NB4 (cell line): Measurements from ENCODE around the gene RUNX3.

Experiments used
- DNase-seq: peaks from one replicate; pipeline ENCODE4 v3.0.0; 2010; ENCODE audit warnings: low read depth
- H3K4me3 ChIP-seq: one replicate; pipeline ENCODE4 v1.5.1; 2011; ENCODE audit warnings: mild to moderate bottlenecking, low read depth, low read length, moderate library complexity
- MYC ChIP-seq: IDR thresholded peaks from 2 replicates; pipeline ENCODE4 v1.6.1; 2011; ENCODE audit warnings: low read depth, low read length
- POLR2A ChIP-seq: IDR thresholded peaks from 2 replicates; pipeline ENCODE4 v1.6.1; 2011; ENCODE audit warnings: mild to moderate bottlenecking; ENCODE audit not compliant: insufficient read length; ENCODE audit errors: extremely low read depth
- TF ChIP-seq, protein P1 (sequence below): IDR thresholded peaks from one replicate; pipeline ENCODE4 v1.5.1; 2012; ENCODE audit warnings: low read depth, low read length
- TF ChIP-seq, protein P2 (sequence below): IDR thresholded peaks from 2 replicates; pipeline ENCODE4 v1.6.1; 2011; ENCODE audit warnings: low read depth, low read length

Gene RUNX3

DNA sequence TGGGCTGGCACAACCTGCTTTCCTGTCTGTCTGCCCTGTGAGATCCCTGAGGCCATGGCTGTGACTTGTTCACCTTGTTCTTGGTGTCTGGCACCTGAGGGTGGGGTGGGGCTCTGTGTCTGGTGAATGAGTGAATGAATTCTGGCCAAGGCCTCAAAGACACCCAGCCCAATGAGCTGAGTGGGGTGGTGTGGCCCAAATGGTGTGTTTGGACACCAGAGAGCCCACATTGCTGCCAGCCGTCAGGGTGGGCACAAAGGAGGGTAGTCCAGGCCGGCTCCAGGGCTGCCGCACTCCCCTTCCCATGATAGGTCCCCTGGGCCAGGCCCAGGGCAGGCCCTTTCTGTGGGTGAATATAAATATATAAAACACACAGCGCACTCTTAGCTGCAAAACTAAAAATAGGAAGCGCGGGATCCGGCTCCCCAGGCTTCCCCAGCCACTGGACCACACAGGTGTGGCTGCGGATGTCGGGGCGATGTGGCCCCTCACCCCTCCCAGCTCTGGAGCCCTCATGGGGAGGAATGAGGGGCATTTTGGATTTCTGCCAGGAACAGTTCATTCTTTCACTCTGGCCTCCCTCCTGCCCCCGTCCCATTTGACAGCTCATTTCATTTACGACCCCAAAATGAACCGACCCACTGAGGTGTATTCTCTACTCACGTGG is 33.3 kb downstream of the RUNX3 start:
- TF ChIP-seq, protein P1, sequence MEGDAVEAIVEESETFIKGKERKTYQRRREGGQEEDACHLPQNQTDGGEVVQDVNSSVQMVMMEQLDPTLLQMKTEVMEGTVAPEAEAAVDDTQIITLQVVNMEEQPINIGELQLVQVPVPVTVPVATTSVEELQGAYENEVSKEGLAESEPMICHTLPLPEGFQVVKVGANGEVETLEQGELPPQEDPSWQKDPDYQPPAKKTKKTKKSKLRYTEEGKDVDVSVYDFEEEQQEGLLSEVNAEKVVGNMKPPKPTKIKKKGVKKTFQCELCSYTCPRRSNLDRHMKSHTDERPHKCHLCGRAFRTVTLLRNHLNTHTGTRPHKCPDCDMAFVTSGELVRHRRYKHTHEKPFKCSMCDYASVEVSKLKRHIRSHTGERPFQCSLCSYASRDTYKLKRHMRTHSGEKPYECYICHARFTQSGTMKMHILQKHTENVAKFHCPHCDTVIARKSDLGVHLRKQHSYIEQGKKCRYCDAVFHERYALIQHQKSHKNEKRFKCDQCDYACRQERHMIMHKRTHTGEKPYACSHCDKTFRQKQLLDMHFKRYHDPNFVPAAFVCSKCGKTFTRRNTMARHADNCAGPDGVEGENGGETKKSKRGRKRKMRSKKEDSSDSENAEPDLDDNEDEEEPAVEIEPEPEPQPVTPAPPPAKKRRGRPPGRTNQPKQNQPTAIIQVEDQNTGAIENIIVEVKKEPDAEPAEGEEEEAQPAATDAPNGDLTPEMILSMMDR: no peak
- no peak for TF ChIP-seq MYC
- TF ChIP-seq, protein P2, sequence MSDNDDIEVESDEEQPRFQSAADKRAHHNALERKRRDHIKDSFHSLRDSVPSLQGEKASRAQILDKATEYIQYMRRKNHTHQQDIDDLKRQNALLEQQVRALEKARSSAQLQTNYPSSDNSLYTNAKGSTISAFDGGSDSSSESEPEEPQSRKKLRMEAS: no peak
- TF ChIP-seq POLR2A: no peak
- no peak for DNase-seq
- H3K4me3 ChIP-seq: no peak overlapping the region

DNA sequence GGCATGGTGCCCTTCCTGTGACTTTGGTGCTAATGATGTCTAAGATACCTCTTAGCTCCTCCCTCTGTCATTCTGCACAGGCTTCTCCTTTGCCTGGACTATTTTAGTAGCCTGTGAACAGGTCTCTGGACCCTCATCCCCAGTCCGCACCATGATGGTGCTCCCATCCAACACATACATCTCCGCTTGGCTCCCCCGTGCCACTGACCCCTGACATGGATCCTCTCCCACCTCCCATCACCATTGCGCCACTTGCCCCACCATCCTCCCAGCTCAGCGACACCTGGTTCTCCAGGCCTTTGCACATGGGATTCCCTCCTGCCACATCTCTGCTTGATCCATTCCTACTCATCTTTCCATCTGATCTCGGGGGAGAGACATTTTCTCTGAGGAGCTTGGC is 33.9 kb downstream of the RUNX3 start:
- TF ChIP-seq MYC: no peak
- TF ChIP-seq, protein P1: no peak
- TF ChIP-seq, protein P2: no peak
- TF ChIP-seq POLR2A: no peak
- H3K4me3 ChIP-seq: no peak overlapping the region
- DNase-seq: no peak

DNA sequence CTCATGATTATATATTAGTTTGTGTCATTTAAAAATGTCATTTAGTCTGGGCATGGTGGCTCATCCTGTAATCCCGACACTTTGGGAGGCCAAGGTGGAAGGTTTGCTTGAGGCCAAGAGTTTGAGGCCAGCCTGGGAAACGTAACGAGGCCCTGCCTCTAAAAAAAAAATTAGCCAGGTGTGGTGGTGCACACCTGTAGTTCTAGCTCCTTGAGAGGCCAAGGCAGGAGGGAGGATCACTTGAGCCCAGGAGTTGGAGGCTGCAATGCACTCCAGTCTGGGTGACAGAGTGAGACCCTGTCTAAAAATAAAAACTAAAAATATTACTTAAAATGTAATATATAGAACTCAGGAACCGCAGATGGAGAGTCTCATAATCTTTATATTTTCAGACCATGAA is 34.6 kb downstream of the RUNX3 start:
- H3K4me3 ChIP-seq: no peak overlapping the region
- no peak for DNase-seq
- TF ChIP-seq POLR2A (no peak), MYC (no peak)
- TF ChIP-seq, protein P1: no peak
- TF ChIP-seq, protein P2: no peak

DNA sequence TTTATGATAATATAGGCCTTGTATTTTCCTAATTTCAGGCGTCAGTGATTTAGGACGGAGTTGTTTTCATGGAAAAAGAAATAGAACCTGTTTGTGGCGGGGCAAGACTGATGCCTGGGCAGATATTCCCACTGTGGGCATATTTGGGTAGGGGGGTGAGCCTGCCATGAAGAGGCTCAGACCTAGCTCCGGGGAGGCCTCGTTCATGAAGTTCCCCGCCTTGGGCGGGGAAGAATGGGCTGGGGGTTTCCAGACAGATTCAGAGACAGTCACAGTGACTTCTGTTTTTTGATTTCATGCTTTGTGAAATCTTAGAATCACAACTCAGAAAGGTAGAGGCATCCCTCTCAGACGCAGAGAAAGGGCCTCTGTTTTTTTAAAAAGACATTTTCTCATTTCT is 36.1 kb downstream of the RUNX3 start:
- H3K4me3 ChIP-seq: no peak overlapping the region
- TF ChIP-seq, protein P1: no peak
- no peak for TF ChIP-seq POLR2A
- TF ChIP-seq MYC: no peak
- TF ChIP-seq, protein P2: no peak
- DNase-seq: no peak

DNA sequence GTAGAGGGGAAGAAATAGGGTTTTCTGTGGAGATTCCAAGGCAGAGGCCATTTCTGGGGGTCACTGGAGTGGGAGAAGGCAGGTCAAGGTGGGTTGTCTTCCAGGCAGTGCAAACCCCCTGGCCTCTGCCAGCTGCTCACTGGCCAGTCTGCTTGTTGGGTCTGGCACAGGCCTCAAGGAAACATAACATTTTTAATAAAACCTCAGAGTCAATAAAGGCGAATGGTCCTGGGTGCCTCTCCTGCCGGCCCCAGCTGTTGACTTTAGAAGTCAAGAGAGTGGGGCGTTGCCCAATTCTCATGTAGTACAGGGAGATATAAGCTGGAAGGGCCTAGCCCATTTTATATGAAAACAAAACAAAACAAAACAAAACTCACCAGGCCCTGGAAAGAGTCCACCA is 36.6 kb downstream of the RUNX3 start:
- no peak for DNase-seq
- TF ChIP-seq, protein P1: no peak
- TF ChIP-seq, protein P2: no peak
- TF ChIP-seq POLR2A: no peak
- no peak for TF ChIP-seq MYC
- H3K4me3 ChIP-seq: no peak overlapping the region
